Mammary epithelial cell (primary cell): ENCODE results near the gene HK2.

Source experiments
- CTCF ChIP-seq, 2 donors: IDR thresholded peaks in 1 of 2; conservative IDR thresholded peaks in 1 of 2; 2 replicates each; pipeline ENCODE4 v1.5.1; 2011 to 2012; ENCODE audit warnings: inconsistent platforms in 2 of 2, low read length in 2 of 2, mild to moderate bottlenecking in 2 of 2, control low read depth in 1 of 2, low read depth in 1 of 2; ENCODE audit not compliant: insufficient read depth in 1 of 2; ENCODE audit errors: extremely low read depth in 1 of 2
- EZH2 ChIP-seq: IDR thresholded peaks from 2 replicates; pipeline ENCODE4 v1.6.1; 2012; ENCODE audit warnings: low read length, inconsistent platforms, borderline replicate concordance

GRCh38 chr2:74819702-74820101 lies 14.2 kb upstream of the HK2 start:
- no peak for TF ChIP-seq CTCF (conservative IDR thresholded peaks at IDR 0.05 in 1 of 2, IDR thresholded peaks at IDR 0.05 in 1 of 2; ENCODE audit: extremely low read depth in 1 of 2, insufficient read depth in 1 of 2, low read depth in 1 of 2, low read length in 2 of 2)
- no peak for TF ChIP-seq EZH2
